ENCODE measurements around the gene GADL1. TPM values are rescaled to one million over a fixed set of nuclear protein-coding genes. Genes with fewer than 3 reads are reported as not detected.

GADL1 gene
- total and polyA plus RNA-seq, 4 donors = 0.01 to 2.4 (median 0.05) TPM

GRCh38 chr3:30743641-30744317 lies 150.7 kb downstream of the GADL1 start:
- H3K36me3 ChIP-seq (ENCODE audit: control insufficient read depth in 4 of 4, insufficient read depth in 4 of 4, low read length in 4 of 4) = no peaks in the 10 kb centered on the region
- H3K4me3 ChIP-seq = no peak overlapping the region
- H3K27ac ChIP-seq (ENCODE audit: low read depth in 1 of 2, low read length in 1 of 2) = no peak overlapping the region
- DNase-seq (no peak), ATAC-seq (ENCODE audit: insufficient read depth, low FRiP score) (no peak)
- TF ChIP-seq CTCF (IDR thresholded peaks at IDR 0.05; ENCODE audit: control extremely low read depth, extremely low read depth) = no peak
- no peak overlapping the region for H3K9ac ChIP-seq (ENCODE audit: insufficient read depth in 1 of 2, low read length in 2 of 2)
- no peaks in the 10 kb centered on the region for H3K9me3 ChIP-seq (ENCODE audit: control insufficient read depth in 4 of 4, insufficient read depth in 3 of 4, low read length in 3 of 4)
- peaks cover 0 to 7% (median 0%) of the 10 kb centered on the region in 5 donors for H3K4me1 ChIP-seq (ENCODE audit: control insufficient read depth in 5 of 5, insufficient read depth in 5 of 5, low read length in 5 of 5)
- no peaks in the 10 kb centered on the region for H3K27me3 ChIP-seq (ENCODE audit: control insufficient read depth in 3 of 3, insufficient read depth in 3 of 3, low read length in 2 of 3)

- 87 to 93% methylated on average over 4 of the region's 4 CpGs for WGBS, 2 donors
- H3K36me3 ChIP-seq (ENCODE audit: control insufficient read depth in 4 of 4, insufficient read depth in 4 of 4, low read length in 4 of 4) = no peaks in the 10 kb centered on the region
- TF ChIP-seq CTCF (IDR thresholded peaks at IDR 0.05; ENCODE audit: control extremely low read depth, extremely low read depth) = no peak
- H3K27me3 ChIP-seq (ENCODE audit: control insufficient read depth in 3 of 3, insufficient read depth in 3 of 3, low read length in 2 of 3) = no peaks in the 10 kb centered on the region
- H3K4me1 ChIP-seq (ENCODE audit: control insufficient read depth in 5 of 5, insufficient read depth in 5 of 5, low read length in 5 of 5) = peaks cover 0 to 4% (median 0%) of the 10 kb centered on the region in 5 donors
- no peak for DNase-seq
- no peak overlapping the region for H3K9ac ChIP-seq (ENCODE audit: insufficient read depth in 1 of 2, low read length in 2 of 2)
- no peaks in the 10 kb centered on the region for H3K9me3 ChIP-seq (ENCODE audit: control insufficient read depth in 4 of 4, insufficient read depth in 3 of 4, low read length in 3 of 4)
- no peak overlapping the region for H3K27ac ChIP-seq (ENCODE audit: low read depth in 1 of 2, low read length in 1 of 2)
- no peak overlapping the region for H3K4me3 ChIP-seq
- ATAC-seq (ENCODE audit: insufficient read depth, low FRiP score) = no peak
Observed at GRCh38 chr3:30742796-30743619, 151.5 kb downstream of the GADL1 start.

- WGBS, 2 donors = 93 to 100% methylated on average over 2 of the region's 2 CpGs
- Histone ChIP-seq H3K36me3 (ENCODE audit: control insufficient read depth in 4 of 4, insufficient read depth in 4 of 4, low read length in 4 of 4) (no peaks in the 10 kb centered on the region), H3K27ac (ENCODE audit: low read depth in 1 of 2, low read length in 1 of 2) (no peak overlapping the region), H3K27me3 (ENCODE audit: control insufficient read depth in 3 of 3, insufficient read depth in 3 of 3, low read length in 2 of 3) (no peaks in the 10 kb centered on the region), H3K9me3 (ENCODE audit: control insufficient read depth in 4 of 4, insufficient read depth in 3 of 4, low read length in 3 of 4) (no peaks in the 10 kb centered on the region), H3K4me1 (ENCODE audit: control insufficient read depth in 5 of 5, insufficient read depth in 5 of 5, low read length in 5 of 5) (no peaks in the 10 kb centered on the region), H3K9ac (ENCODE audit: insufficient read depth in 1 of 2, low read length in 2 of 2) (no peak overlapping the region), H3K4me3 (no peak overlapping the region)
- DNase-seq = no peak
- ATAC-seq (ENCODE audit: insufficient read depth, low FRiP score) = no peak
- no peak for TF ChIP-seq CTCF (IDR thresholded peaks at IDR 0.05; ENCODE audit: control extremely low read depth, extremely low read depth)
Observed at GRCh38 chr3:30741889-30742288, 152.6 kb downstream of the GADL1 start.

Data from lung (tissue), 12 donors.